HepG2 (cell line): Measurements from ENCODE around the gene BLOC1S1. TPM values are rescaled to one million over a fixed set of nuclear protein-coding genes. Genes with fewer than 3 reads are reported as not detected.

Experiments used
- ATAC-seq: fragments of 200-7000 bp; cut with Tn5 transposase; 3 replicates; pipeline ENCODE4 v1.9.1; 2020; ENCODE audit warnings: mild to moderate bottlenecking, moderate library complexity
- BruUV-seq: library from RNA; stranded (reverse); fragments of 400-500 nt; replicated peaks from 2 replicates; lab custom pipeline; 2021; lab: Mats Ljungman, UMichigan
- CTCF ChIA-PET: fragments of 300-600 bp; formaldehyde crosslinking; extraction: SDS; loops from one replicate; lab custom pipeline; 2021; ENCODE audit warnings: low total read pairs, inconsistent platforms, low intra/inter-chr PET ratio; lab: Yijun Ruan, JAX
- POLR2A ChIA-PET: fragments of 350-600 bp; sonication (Branson Sonifier 250); formaldehyde crosslinking; loops from one replicate; lab custom pipeline; 2020; ENCODE audit warnings: antibody characterized with exemption, inconsistent platforms; lab: Yijun Ruan, JAX
- DNase-seq: peaks from one replicate; pipeline ENCODE4 v3.0.0-alpha.2; 2015; ENCODE audit warnings: low spot score
- FAIRE-seq: peaks from 3 replicates; lab custom pipeline; 2011; peaks lifted over from hg19 to GRCh38; lab: Jason Lieb, UNC
- H2AFZ ChIP-seq: one replicate; pipeline ENCODE4 v1.6.1; 2011; ENCODE audit warnings: low read length, inconsistent platforms
- H3K27ac ChIP-seq: fragments of 300-600 bp; 3 replicates; pipeline ENCODE4 v1.8.0; 2011; ENCODE audit warnings: mixed run types, mild to moderate bottlenecking, mixed read lengths, low read length, inconsistent platforms; ENCODE audit not compliant: insufficient read depth; ENCODE audit errors: extremely low read length
- H3K27me3 ChIP-seq, 2 experiments: fragments of 200-600 bp in 1 of 2; 2 replicates in 1 of 2; 3 replicates in 1 of 2; pipeline versions ENCODE4 v1.6.0 to v1.8.0; 2011; ENCODE audit warnings: low read length in 2 of 2, mild to moderate bottlenecking in 2 of 2, moderate library complexity in 2 of 2, inconsistent platforms in 1 of 2; ENCODE audit not compliant: insufficient read depth in 2 of 2, control insufficient read depth in 1 of 2
- H3K36me3 ChIP-seq, 2 experiments: fragments of 200-600 bp in 1 of 2; replicated peaks in 1 of 2; 2 replicates in 1 of 2; 3 replicates in 1 of 2; pipeline versions ENCODE4 v1.5.1 to v1.8.0; 2011; ENCODE audit warnings: low read length in 2 of 2, inconsistent platforms in 1 of 2; ENCODE audit not compliant: insufficient read depth in 2 of 2, control insufficient read depth in 1 of 2
- H3K4me1 ChIP-seq: 2 replicates; pipeline ENCODE4 v1.5.1; 2012; ENCODE audit warnings: low read length, inconsistent platforms; ENCODE audit not compliant: insufficient read depth
- H3K4me2 ChIP-seq: 2 replicates; pipeline ENCODE4 v1.6.0; 2011; ENCODE audit warnings: low read depth, low read length, inconsistent platforms
- H3K4me3 ChIP-seq, 3 experiments: fragments of 200-600 bp in 1 of 3; sonication (generic), shearing (Covaris generic) in 1 of 3; replicated peaks in 1 of 3; 2 replicates each; pipeline ENCODE4 v1.5.1; 2011 to 2016; ENCODE audit warnings: low read length in 3 of 3, inconsistent platforms in 2 of 3, low read depth in 2 of 3, mild to moderate bottlenecking in 2 of 3, control low read depth in 1 of 3, mixed read lengths in 1 of 3; ENCODE audit not compliant: insufficient read depth in 1 of 3
- H3K79me2 ChIP-seq: one replicate; pipeline ENCODE4 v1.6.1; 2011; ENCODE audit warnings: low read length, inconsistent platforms; ENCODE audit not compliant: insufficient read depth
- H3K9ac ChIP-seq: 2 replicates; pipeline ENCODE4 v1.6.0; 2011; ENCODE audit warnings: mild to moderate bottlenecking, low read depth, low read length, inconsistent platforms; ENCODE audit not compliant: insufficient read depth
- H3K9me3 ChIP-seq: 2 replicates; pipeline ENCODE4 v1.5.1; 2012; ENCODE audit warnings: mild to moderate bottlenecking, low read length
- H4K20me1 ChIP-seq: 2 replicates; pipeline ENCODE4 v1.6.0; 2011; ENCODE audit warnings: inconsistent platforms, mild to moderate bottlenecking, low read length, moderate library complexity; ENCODE audit not compliant: insufficient read depth
- CBX1 ChIP-seq: IDR thresholded peaks from one replicate; pipeline ENCODE4 v1.6.1; 2016; ENCODE audit warnings: antibody characterized with exemption, low read depth
- E2F2 ChIP-seq: sonication (generic); formaldehyde crosslinking; IDR thresholded peaks from 2 replicates; pipeline ENCODE4 v1.4.0; 2020; ENCODE audit warnings: missing genetic modification reagents, borderline replicate concordance
- JUN ChIP-seq: sonication (generic); formaldehyde crosslinking; IDR thresholded peaks from 2 replicates; pipeline ENCODE4 v1.4.0; 2020; ENCODE audit warnings: mild to moderate bottlenecking, missing genetic modification reagents
- NCOA1 ChIP-seq: sonication (generic); formaldehyde crosslinking; IDR thresholded peaks from 2 replicates; pipeline ENCODE4 v1.9.0; 2021; ENCODE audit warnings: missing genetic modification reagents
- SP4 ChIP-seq: sonication (generic); formaldehyde crosslinking; IDR thresholded peaks from 2 replicates; pipeline ENCODE4 v1.8.1; 2023; ENCODE audit warnings: mild to moderate bottlenecking, missing genetic modification reagents
- STAG1 ChIP-seq: sonication (generic); formaldehyde crosslinking; IDR thresholded peaks from 2 replicates; pipeline ENCODE4 v1.4.0; 2020; ENCODE audit warnings: missing genetic modification reagents
- ZNF563 ChIP-seq: sonication (generic); formaldehyde crosslinking; IDR thresholded peaks from 2 replicates; pipeline ENCODE4 v1.8.0; 2022; ENCODE audit warnings: mild to moderate bottlenecking, moderate library complexity, missing genetic modification reagents
- ZNF776 ChIP-seq: sonication (generic); formaldehyde crosslinking; IDR thresholded peaks from 2 replicates; pipeline ENCODE4 v1.4.0; 2020; ENCODE audit warnings: mild to moderate bottlenecking, missing genetic modification reagents
- in situ Hi-C: cut with HindIII; loops from 2 replicates; pipeline ENCODE4 v1.10.0; 2017; ENCODE audit warnings: low pct_unique_long_range_greater_than_20kb; ENCODE audit not compliant: extremely low pct_ligation_motif_present
- intact Hi-C: fragments of 100-400 bp; cut with micrococcal nuclease; formaldehyde crosslinking; loops from one replicate; pipeline ENCODE4 v1.10.0; 2022; ENCODE audit not compliant: unreplicated experiment
- polyA plus RNA-seq, 8 experiments: library from polyadenylated mRNA; depleted of rRNA in 3 of 8; stranded (reverse) in 7 of 8; unstranded in 1 of 8; fragments of >200 nt; fragmentation: Illumina TruSeq in 4 of 8; extraction: Trizol in 4 of 8; gene quantifications; 2 replicates each; pipeline versions ENCODE4 v1.2.1 to v1.2.3, GENCODE V29; 2011 to 2016; ENCODE audit warnings: low read depth in 4 of 8, missing spikeins in 1 of 8, mixed read lengths in 1 of 8; ENCODE audit not compliant: insufficient read depth in 1 of 8
- total RNA-seq, 5 experiments: library from RNA; depleted of rRNA; stranded (reverse); fragments of >200 nt; fragmentation: Illumina TruSeq; extraction: Trizol; gene quantifications; 2 replicates each; pipeline ENCODE4 v1.2.3, GENCODE V29; 2016; ENCODE audit warnings: low read depth in 1 of 5
- TF ChIP-seq, protein P1 (sequence below): sonication (generic); formaldehyde crosslinking; IDR thresholded peaks from 2 replicates; pipeline ENCODE4 v1.4.0; 2020; ENCODE audit warnings: mild to moderate bottlenecking, missing genetic modification reagents

The BLOC1S1 gene
- total and polyA plus RNA-seq, 2 of the 13 experiments (the other 11 are each of a cell fraction or from before 2014, with no cell fraction given), result 55.1 to 95.3 TPM

- FAIRE-seq, result no peak
- in situ Hi-C loops, result no loop called here
- Histone ChIP-seq H3K4me3 (no peak overlapping the region), H3K27me3 (peaks cover 0 to 9% of the 10 kb centered on the region in 2 experiments; a peak in 2 of 5 replicates), H4K20me1 (no peaks in the 10 kb centered on the region), H3K4me1 (peaks cover 35% of the 10 kb centered on the region), H3K4me2 (no peak overlapping the region), H2AFZ (no peak overlapping the region), H3K9me3 (no peaks in the 10 kb centered on the region), H3K36me3 (peaks cover 4 to 7% of the 10 kb centered on the region in 2 experiments; a peak in 3 of 5 replicates), H3K27ac (no peak overlapping the region), H3K9ac (no peak overlapping the region), H3K79me2 (no peaks in the 10 kb centered on the region)
- no peak for DNase-seq
- BruUV-seq, result no TSS peak
- intact Hi-C loops, result no loop called here
- ChIA-PET CTCF (no interaction called here), POLR2A (no interaction called here)
- TF ChIP-seq CBX1 (no peak), STAG1 (CRISPR knock-in tag) (no peak), NCOA1 (CRISPR knock-in tag) (no peak), ZNF776 (CRISPR knock-in tag) (no peak), ZNF563 (no peak), JUN (CRISPR knock-in tag) (no peak), E2F2 (CRISPR knock-in tag) (no peak), SP4 (CRISPR knock-in tag) (no peak)
- TF ChIP-seq, protein P1, sequence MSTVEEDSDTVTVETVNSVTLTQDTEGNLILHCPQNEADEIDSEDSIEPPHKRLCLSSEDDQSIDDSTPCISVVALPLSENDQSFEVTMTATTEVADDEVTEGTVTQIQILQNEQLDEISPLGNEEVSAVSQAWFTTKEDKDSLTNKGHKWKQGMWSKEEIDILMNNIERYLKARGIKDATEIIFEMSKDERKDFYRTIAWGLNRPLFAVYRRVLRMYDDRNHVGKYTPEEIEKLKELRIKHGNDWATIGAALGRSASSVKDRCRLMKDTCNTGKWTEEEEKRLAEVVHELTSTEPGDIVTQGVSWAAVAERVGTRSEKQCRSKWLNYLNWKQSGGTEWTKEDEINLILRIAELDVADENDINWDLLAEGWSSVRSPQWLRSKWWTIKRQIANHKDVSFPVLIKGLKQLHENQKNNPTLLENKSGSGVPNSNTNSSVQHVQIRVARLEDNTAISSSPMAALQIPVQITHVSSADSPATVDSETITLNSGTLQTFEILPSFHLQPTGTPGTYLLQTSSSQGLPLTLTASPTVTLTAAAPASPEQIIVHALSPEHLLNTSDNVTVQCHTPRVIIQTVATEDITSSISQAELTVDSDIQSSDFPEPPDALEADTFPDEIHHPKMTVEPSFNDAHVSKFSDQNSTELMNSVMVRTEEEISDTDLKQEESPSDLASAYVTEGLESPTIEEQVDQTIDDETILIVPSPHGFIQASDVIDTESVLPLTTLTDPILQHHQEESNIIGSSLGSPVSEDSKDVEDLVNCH, result no peak
- no peak for ATAC-seq
Observed at GRCh38 chr12:55746913-55747231, 31.0 kb downstream of the BLOC1S1 start.
